ENCODE data around the gene CLVS2. TPM values are rescaled to one million over a fixed set of nuclear protein-coding genes. Genes with fewer than 3 reads are reported as not detected.

CLVS2 gene
- total and polyA plus RNA-seq, 4 donors = 0.25 TPM; not detected in 3

- Histone ChIP-seq H3K4me3 (ENCODE audit: low read depth in 1 of 3, low read length in 3 of 3) (no peak overlapping the region), H3K36me3 (ENCODE audit: control insufficient read depth in 4 of 4, insufficient read depth in 3 of 4, low read depth in 1 of 4, low read length in 3 of 4) (no peaks in the 10 kb centered on the region), H3K9me3 (ENCODE audit: control insufficient read depth in 4 of 4, low read length in 3 of 4) (no peaks in the 10 kb centered on the region), H3K9ac (ENCODE audit: low read depth in 1 of 2, low read length in 2 of 2) (no peak overlapping the region), H3K4me1 (ENCODE audit: control insufficient read depth in 4 of 4, insufficient read depth in 4 of 4, low read length in 3 of 4) (peaks cover 0 to 24% (median 12%) of the 10 kb centered on the region in 4 donors), H3K27ac (ENCODE audit: low read depth in 1 of 2, low read length in 2 of 2) (no peak overlapping the region), H3K27me3 (ENCODE audit: control insufficient read depth in 4 of 4, insufficient read depth in 4 of 4, low read length in 3 of 4) (no peaks in the 10 kb centered on the region)
- no peak for DNase-seq (ENCODE audit: low spot score)
- TF ChIP-seq JUND (IDR thresholded peaks at IDR 0.05) (no peak), RAD21 (IDR thresholded peaks at IDR 0.05) (no peak), FOXA1 (IDR thresholded peaks at IDR 0.05) (no peak), ATF3 (IDR thresholded peaks at IDR 0.05) (no peak), EGR1 (IDR thresholded peaks at IDR 0.05; ENCODE audit: low read depth in 2 of 2) (no peak), TAF1 (conservative IDR thresholded peaks at IDR 0.05) (no peak), NR2F2 (IDR thresholded peaks at IDR 0.05) (no peak), GABPA (IDR thresholded peaks at IDR 0.05 in 1 of 2, conservative IDR thresholded peaks at IDR 0.05 in 1 of 2) (no peak), HNF4A (conservative IDR thresholded peaks at IDR 0.05) (no peak), MAX (IDR thresholded peaks at IDR 0.05) (no peak), FOXA2 (IDR thresholded peaks at IDR 0.05) (no peak)
- TF ChIP-seq, protein P1, sequence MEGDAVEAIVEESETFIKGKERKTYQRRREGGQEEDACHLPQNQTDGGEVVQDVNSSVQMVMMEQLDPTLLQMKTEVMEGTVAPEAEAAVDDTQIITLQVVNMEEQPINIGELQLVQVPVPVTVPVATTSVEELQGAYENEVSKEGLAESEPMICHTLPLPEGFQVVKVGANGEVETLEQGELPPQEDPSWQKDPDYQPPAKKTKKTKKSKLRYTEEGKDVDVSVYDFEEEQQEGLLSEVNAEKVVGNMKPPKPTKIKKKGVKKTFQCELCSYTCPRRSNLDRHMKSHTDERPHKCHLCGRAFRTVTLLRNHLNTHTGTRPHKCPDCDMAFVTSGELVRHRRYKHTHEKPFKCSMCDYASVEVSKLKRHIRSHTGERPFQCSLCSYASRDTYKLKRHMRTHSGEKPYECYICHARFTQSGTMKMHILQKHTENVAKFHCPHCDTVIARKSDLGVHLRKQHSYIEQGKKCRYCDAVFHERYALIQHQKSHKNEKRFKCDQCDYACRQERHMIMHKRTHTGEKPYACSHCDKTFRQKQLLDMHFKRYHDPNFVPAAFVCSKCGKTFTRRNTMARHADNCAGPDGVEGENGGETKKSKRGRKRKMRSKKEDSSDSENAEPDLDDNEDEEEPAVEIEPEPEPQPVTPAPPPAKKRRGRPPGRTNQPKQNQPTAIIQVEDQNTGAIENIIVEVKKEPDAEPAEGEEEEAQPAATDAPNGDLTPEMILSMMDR (IDR thresholded peaks at IDR 0.05; ENCODE audit: low read depth, low read length, missing input control) = no peak
- WGBS = 64% methylated on average over 3 of the region's 3 CpGs
These were observed 5.5 kb downstream of the CLVS2 start for GRCh38 chr6:123001540-123001939.

DNA sequence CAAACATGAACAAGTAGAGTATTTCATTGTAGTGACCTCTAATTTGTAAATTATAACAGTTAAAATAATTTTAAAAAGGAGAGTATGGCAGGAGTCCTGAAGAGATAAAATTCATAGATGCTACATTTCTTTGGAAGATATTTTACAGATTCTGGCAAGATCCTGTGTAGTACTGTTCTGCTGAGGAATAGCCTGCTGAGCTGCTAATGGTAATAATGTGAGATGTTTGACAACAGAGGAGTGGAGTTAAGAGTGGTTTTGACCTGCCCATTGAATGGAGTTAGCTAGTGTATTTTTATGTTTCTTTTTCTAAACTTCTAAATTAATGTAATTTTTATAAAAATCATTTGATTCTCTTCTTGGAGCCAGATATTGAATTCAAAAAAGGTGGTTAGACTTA is 11.8 kb downstream of the CLVS2 start:
- Histone ChIP-seq H3K36me3 (ENCODE audit: control insufficient read depth in 4 of 4, insufficient read depth in 3 of 4, low read depth in 1 of 4, low read length in 3 of 4) (no peaks in the 10 kb centered on the region), H3K27ac (ENCODE audit: low read depth in 1 of 2, low read length in 2 of 2) (no peak overlapping the region), H3K27me3 (ENCODE audit: control insufficient read depth in 4 of 4, insufficient read depth in 4 of 4, low read length in 3 of 4) (no peaks in the 10 kb centered on the region), H3K9me3 (ENCODE audit: control insufficient read depth in 4 of 4, low read length in 3 of 4) (no peaks in the 10 kb centered on the region), H3K9ac (ENCODE audit: low read depth in 1 of 2, low read length in 2 of 2) (no peak overlapping the region), H3K4me1 (ENCODE audit: control insufficient read depth in 4 of 4, insufficient read depth in 4 of 4, low read length in 3 of 4) (peaks cover 0 to 2% (median 0%) of the 10 kb centered on the region in 4 donors), H3K4me3 (ENCODE audit: low read depth in 1 of 3, low read length in 3 of 3) (no peak overlapping the region)
- no peak for TF ChIP-seq EGR1 (IDR thresholded peaks at IDR 0.05; ENCODE audit: low read depth in 2 of 2)
- no peak for TF ChIP-seq ATF3 (IDR thresholded peaks at IDR 0.05)
- no peak for TF ChIP-seq RXRA (IDR thresholded peaks at IDR 0.05)
- TF ChIP-seq, protein P1 (IDR thresholded peaks at IDR 0.05; ENCODE audit: low read depth, low read length, missing input control) = no peak
- TF ChIP-seq FOXA1 (IDR thresholded peaks at IDR 0.05) = no peak
- TF ChIP-seq, protein P2, sequence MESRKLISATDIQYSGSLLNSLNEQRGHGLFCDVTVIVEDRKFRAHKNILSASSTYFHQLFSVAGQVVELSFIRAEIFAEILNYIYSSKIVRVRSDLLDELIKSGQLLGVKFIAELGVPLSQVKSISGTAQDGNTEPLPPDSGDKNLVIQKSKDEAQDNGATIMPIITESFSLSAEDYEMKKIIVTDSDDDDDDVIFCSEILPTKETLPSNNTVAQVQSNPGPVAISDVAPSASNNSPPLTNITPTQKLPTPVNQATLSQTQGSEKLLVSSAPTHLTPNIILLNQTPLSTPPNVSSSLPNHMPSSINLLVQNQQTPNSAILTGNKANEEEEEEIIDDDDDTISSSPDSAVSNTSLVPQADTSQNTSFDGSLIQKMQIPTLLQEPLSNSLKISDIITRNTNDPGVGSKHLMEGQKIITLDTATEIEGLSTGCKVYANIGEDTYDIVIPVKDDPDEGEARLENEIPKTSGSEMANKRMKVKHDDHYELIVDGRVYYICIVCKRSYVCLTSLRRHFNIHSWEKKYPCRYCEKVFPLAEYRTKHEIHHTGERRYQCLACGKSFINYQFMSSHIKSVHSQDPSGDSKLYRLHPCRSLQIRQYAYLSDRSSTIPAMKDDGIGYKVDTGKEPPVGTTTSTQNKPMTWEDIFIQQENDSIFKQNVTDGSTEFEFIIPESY (IDR thresholded peaks at IDR 0.05) = no peak
- no peak for TF ChIP-seq HNF4G (IDR thresholded peaks at IDR 0.05)
- no peak for TF ChIP-seq JUND (IDR thresholded peaks at IDR 0.05)
- no peak for TF ChIP-seq FOXA2 (IDR thresholded peaks at IDR 0.05)
- TF ChIP-seq RAD21 (IDR thresholded peaks at IDR 0.05) = no peak
- TF ChIP-seq GABPA (IDR thresholded peaks at IDR 0.05 in 1 of 2, conservative IDR thresholded peaks at IDR 0.05 in 1 of 2) = no peak
- TF ChIP-seq NR2F2 (IDR thresholded peaks at IDR 0.05) = no peak
- TF ChIP-seq TAF1 (conservative IDR thresholded peaks at IDR 0.05) = no peak
- TF ChIP-seq HNF4A (conservative IDR thresholded peaks at IDR 0.05) = no peak
- no peak for DNase-seq (ENCODE audit: low spot score)

Measured in liver (tissue), 9 donors.